Adrenal gland (tissue), 5 donors: ENCODE data around the gene RBBP5.

ENCODE experiments used
- CTCF ChIP-seq, 6 experiments: fragments of 450-650 bp in 4 of 6; fragments of 200-600 bp in 2 of 6; sonication (generic) in 1 of 6; IDR thresholded peaks; 1 replicate in 5 of 6; 2 replicates in 1 of 6; pipeline versions ENCODE4 v1.5.1 to v1.8.0; 2016 to 2021; ENCODE audit warnings: antibody characterized with exemption in 6 of 6, mild to moderate bottlenecking in 2 of 6, moderate library complexity in 1 of 6
- POLR2A ChIP-seq, 2 donors: fragments of 450-650 bp; IDR thresholded peaks; one replicate each; pipeline ENCODE4 v1.6.1; 2017; ENCODE audit warnings: antibody characterized with exemption in 2 of 2, mild to moderate bottlenecking in 2 of 2, moderate library complexity in 1 of 2
- donor health status: DM: no; HTN: no; CAD: no.

- TF ChIP-seq POLR2A (IDR thresholded peaks at IDR 0.05): no peak
- TF ChIP-seq CTCF (IDR thresholded peaks at IDR 0.05): no peak
These were observed 48.3 kb downstream of the RBBP5 start for GRCh38 chr1:205073511-205073910.
